COLO668 (cell line): Measurements from ENCODE around the gene CXCL12.

Experiments used
- DNase-seq: peaks from one replicate; lab custom pipeline; 2025; ENCODE audit not compliant: unreplicated experiment; lab: John Stamatoyannopoulos, UW

CXCL12 gene

DNA sequence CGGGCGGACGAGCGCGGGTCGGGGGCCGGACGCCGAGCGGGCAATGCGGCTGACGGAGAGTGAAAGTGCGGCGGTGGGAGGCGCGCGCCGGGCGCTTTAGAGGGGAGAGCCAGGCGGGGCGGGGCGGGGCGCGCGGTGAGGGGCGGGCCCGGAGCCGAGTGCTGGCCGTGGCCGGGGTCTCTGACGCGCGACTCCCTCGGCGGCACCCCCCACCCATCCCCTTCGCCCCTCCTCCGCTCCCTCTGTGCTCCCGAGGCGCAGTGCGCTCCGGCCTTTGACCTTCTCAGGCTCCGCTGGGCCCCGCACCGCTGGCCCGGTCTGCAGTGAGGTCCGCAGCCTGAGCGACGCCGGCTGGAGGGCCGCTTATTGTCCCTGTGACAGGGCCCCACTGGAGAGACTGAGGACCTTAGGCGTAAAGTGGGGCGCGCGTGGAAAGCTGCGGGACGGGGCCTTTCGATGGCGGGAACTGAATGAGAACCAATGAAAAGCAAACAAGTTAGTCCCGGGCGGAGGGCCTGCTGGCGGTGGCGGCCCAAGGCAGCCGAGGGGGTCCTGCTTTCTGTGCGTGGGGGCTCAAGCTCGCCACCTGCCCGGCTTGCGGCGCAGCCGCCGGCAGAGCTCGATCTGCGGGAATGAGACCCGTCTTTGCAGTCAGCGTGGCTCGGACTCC, at the start of gene CXCL12:
CXCL12 (minus strand) TSS at position 72 of the 670 bp plus-strand sequence. CDS start 92 bp downstream, outside the sequence.
- no peak for DNase-seq

GRCh38 chr10:44427479-44427878, 42.6 kb upstream of the CXCL12 start:
- DNase-seq, result no peak

- no peak for DNase-seq
These were observed 42.1 kb upstream of the CXCL12 start for GRCh38 chr10:44427037-44427436.

- DNase-seq, result no peak
These were observed 41.5 kb upstream of the CXCL12 start for GRCh38 chr10:44426247-44427034.

GRCh38 chr10:44425466-44425865, 40.6 kb upstream of the CXCL12 start:
- no peak for DNase-seq

DNA sequence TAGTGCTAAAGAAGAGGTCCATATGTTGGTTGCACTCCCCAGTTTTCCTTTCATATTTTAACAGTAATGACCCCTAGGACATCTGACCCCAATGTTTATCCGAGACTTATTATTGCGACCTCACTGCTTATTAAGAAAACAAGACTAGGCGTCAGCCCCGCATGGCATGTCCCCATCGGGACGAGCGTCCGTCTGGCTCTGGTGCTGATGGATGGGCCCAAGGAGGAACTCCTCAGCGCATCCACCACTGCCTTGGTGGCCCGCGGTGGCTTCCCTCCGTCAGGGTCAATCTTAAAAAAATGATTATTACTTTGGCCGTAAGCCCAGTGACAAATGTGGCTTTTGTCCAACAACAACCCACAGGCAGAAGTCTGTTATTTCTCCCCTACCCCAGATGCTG, 40.1 kb upstream of the CXCL12 start:
- no peak for DNase-seq

- DNase-seq, result no peak
These were observed 39.4 kb upstream of the CXCL12 start for GRCh38 chr10:44424298-44424697.

DNA sequence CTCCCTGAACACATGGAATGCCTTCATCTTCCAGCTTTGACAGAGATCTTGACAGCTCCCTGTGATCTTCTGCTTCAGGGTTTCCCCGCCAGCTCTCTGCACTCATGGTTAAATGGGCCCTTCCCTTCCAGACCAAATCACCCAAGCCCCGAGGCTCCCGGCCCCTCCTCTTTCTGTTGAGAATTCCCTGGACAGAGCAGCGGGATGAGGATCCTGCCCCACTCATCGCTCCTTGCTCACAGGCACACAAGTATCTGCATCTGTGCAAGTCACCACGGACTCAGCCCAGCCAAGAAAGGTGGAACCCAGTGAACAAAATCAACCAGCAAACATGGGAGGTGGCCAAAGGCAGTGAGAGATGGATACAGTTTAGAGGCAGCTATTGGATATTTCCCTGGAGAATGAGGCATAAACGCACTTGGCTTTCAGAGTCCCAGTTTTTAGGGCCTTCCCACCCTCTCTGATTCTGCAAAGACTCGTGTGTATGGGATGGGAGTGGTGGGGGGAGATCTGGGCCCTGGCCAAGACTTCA, 37.7 kb upstream of the CXCL12 start:
- DNase-seq, result no peak

GRCh38 chr10:44422153-44422552, 37.3 kb upstream of the CXCL12 start:
- DNase-seq, result no peak

GRCh38 chr10:44419790-44420549, 35.1 kb upstream of the CXCL12 start:
- no peak for DNase-seq

GRCh38 chr10:44418637-44419036, 33.7 kb upstream of the CXCL12 start:
- no peak for DNase-seq

- no peak for DNase-seq
These were observed 32.9 kb upstream of the CXCL12 start for GRCh38 chr10:44417761-44418160.

GRCh38 chr10:44416936-44417335, 32.0 kb upstream of the CXCL12 start:
- no peak for DNase-seq

DNA sequence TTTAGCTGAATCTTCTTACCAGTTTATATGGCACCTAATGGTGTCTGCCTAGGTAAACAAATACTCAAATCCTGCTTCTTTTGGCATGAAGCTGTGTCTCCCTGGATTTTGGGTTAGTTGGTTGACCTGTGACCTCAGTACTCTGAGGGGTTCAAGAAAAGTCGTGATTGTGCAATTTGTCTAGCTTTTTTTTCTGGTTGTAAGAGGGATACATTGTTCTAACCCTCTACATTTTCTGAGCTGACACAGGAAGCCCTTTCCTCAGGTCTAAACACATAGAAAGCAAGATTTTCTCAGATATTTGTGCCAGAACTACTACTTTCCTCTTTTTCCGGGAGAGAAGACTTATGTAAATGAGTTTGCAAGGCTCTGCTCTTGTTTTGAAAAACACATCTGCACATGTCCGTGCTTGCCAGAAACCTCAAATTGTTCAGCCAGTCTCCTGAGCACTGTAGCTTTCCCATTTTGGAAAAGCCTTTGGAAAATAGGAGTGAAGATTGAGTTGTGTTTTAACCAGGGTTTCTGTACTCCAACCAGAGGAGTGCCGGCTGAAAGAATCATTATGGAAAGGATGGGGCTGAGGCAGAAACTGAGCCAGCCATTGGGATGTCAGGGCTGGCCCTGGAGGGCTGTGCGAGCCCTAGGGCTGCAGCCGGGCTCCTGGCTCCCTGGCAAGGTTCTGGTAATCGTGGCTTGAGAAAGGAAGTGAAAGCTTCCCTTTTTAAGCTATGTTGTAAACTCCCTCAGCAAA, 31.3 kb upstream of the CXCL12 start:
- no peak for DNase-seq

DNA sequence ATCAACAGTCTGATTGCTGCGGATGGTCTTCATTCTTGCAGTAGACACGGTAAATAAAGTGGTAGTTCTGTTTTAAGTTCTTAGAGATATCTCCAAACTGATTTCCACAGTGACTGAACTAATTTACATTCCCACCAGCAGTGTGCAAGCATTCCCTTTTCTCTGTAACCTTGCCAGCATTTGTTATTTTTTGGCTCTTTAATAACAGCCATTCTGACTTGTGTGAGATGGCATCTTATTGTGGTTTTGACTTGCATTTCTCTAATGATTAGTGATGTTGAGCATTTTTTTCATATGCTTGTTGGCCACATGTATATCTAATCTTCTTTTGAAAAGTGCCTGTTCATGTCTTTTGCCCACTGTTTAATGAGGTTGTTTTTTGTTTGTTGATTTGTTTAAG, 30.2 kb upstream of the CXCL12 start:
- DNase-seq, result no peak

GRCh38 chr10:44413416-44413815, 28.5 kb upstream of the CXCL12 start:
- no peak for DNase-seq

DNA sequence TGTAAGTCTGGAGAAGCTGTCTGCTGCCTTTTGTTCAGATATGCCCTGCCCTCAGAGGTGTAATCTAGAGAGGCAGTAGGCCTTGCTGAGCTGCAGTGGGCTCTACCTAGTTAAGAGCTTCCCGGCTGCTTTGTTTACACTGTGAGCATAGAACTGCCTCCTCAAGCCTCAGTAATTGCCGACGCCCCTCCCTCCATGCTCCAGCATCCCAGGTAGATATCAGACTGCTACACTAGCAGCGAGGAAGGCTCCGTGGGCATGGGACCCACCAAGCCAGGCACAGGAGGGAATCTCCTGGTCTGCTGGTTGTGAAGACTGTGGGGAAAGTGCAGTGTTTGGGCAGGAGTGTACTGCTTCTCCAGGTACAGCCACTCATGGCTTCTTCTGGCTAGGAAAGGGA, 26.4 kb upstream of the CXCL12 start:
- no peak for DNase-seq

- no peak for DNase-seq
These were observed 20.0 kb upstream of the CXCL12 start for GRCh38 chr10:44404741-44405437.

DNA sequence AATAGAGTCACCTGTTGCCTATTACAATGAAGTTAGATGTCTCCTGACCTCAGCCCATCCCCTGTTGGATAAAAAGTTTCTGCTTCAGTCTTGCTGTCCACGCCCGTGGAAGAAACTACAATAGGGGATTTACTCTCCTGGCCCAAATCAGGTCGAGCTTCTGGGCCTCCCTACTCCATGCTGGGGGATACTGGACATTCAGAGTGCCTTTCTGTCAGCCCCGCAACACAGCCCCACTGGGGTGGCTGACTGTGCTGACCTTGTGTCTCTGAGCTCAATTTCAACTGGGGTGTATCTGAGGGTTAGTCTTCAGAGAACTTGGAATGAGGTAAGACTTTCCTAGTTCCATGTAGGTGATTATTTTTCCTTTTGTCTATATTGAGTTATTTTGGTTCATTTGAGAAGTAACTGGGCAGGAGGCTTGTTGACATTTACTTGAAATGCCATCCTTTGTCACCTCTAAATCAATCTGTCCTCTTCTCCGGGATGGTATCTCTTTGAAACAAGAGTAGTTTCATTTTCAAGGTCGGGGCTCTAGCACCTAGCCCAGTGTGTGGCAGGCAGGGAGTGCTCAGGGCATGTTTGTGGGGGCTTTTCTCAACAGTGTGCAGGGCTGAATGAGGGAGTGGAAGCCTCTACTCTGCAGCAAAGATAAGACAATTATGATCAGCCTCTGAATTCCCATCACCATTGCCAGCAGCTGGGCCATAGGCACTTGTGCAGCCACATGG, 17.7 kb upstream of the CXCL12 start:
- DNase-seq, result no peak

GRCh38 chr10:44400541-44400940, 15.6 kb upstream of the CXCL12 start:
- DNase-seq, result no peak
